A549 (cell line): ENCODE data around the gene ATP5F1D.

Experiments
- CHD2 ChIP-seq: fragments of 150-350 bp; IDR thresholded peaks from 2 replicates; pipeline ENCODE4 v1.6.1; 2014; ENCODE audit warnings: low read length; ENCODE audit not compliant: partially characterized antibody
- EP300 ChIP-seq, 2 experiments: fragments of >200 bp; sonication (Bioruptor Twin); formaldehyde crosslinking; IDR thresholded peaks; 2 replicates in 1 of 2; 3 replicates in 1 of 2; pipeline ENCODE4 v1.6.1; 2016 to 2017
- JUN ChIP-seq, 2 experiments: fragments of >200 bp; sonication (Bioruptor Twin); formaldehyde crosslinking; IDR thresholded peaks; 2 replicates in 1 of 2; 3 replicates in 1 of 2; pipeline ENCODE4 v1.6.1; 2016 to 2017
- PHF8 ChIP-seq: fragments of 200-600 bp; sonication (generic); IDR thresholded peaks from 2 replicates; pipeline ENCODE4 v1.6.1; 2016; ENCODE audit warnings: low read depth, mild to moderate bottlenecking, antibody characterized with exemption, moderate library complexity, borderline replicate concordance
- POLR2A ChIP-seq: IDR thresholded peaks from 2 replicates; pipeline ENCODE4 v1.6.1; 2012; ENCODE audit warnings: mild to moderate bottlenecking, low read length
- RFX5 ChIP-seq: fragments of 450-650 bp; IDR thresholded peaks from 2 replicates; pipeline ENCODE4 v1.7.1; 2014; ENCODE audit warnings: antibody characterized with exemption, mild to moderate bottlenecking, moderate library complexity
- SMC3 ChIP-seq: fragments of >200 bp; sonication (Bioruptor Twin); formaldehyde crosslinking; IDR thresholded peaks from 3 replicates; pipeline ENCODE4 v1.6.1; 2018; ENCODE audit warnings: inconsistent platforms
- TF ChIP-seq, protein P1 (sequence below): fragments of >200 bp; sonication (Bioruptor Twin); formaldehyde crosslinking; IDR thresholded peaks from 3 replicates; pipeline ENCODE4 v1.5.1; 2016
- TF ChIP-seq, protein P2 (sequence below): fragments of 200-600 bp; sonication (generic); IDR thresholded peaks from 2 replicates; pipeline ENCODE4 v1.6.1; 2016; ENCODE audit warnings: antibody characterized with exemption, mild to moderate bottlenecking, moderate library complexity
- TF ChIP-seq, protein P3 (sequence below): IDR thresholded peaks from 2 replicates; pipeline ENCODE4 v1.6.1; 2012

DNA sequence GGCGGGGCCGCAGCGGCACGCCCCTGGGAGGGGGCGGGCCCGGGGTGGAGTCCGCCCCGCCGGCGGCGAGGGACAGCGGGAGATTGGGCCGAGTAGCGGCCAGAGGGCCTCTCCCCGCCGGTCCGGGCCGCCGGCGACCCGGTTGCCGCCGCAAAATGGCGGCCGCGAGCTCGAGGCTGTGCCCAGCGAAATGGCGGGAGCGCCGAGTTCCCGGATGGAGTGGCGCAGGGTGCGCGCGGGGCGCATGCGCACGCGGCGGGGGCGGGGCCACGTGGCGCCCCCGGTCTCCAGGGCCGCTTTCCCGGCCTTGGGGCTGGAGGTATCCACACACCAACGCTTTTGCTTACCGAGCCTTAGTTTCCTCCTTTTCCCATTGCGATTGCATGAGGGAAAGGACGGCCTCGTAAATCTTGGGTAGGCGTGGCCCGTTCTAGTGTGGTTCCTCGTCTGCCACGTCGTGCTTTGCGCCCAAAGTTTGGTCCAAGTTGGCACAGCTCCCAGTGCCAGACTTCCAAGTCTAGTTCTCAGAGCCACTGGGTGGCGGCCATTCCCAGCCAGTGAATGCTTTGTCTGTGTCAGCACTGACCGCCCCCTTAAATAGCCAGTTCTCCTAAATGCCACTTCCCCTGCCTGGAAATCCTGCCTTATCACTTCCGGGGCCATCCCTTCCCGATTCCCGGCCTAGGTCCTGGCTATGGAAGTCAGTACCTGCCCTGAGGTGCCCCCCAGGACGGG is 28.1 kb downstream of the ATP5F1D start:
- TF ChIP-seq POLR2A (no peak), JUN (IDR thresholded peaks at IDR 0.05) (peak; percentile 87 to 96), RFX5 (no peak), SMC3 (no peak), EP300 (IDR thresholded peaks at IDR 0.05) (no peak), PHF8 (peak; percentile 41; the same call in 1 of the 2 replicates), CHD2 (no peak)
- TF ChIP-seq, protein P1, sequence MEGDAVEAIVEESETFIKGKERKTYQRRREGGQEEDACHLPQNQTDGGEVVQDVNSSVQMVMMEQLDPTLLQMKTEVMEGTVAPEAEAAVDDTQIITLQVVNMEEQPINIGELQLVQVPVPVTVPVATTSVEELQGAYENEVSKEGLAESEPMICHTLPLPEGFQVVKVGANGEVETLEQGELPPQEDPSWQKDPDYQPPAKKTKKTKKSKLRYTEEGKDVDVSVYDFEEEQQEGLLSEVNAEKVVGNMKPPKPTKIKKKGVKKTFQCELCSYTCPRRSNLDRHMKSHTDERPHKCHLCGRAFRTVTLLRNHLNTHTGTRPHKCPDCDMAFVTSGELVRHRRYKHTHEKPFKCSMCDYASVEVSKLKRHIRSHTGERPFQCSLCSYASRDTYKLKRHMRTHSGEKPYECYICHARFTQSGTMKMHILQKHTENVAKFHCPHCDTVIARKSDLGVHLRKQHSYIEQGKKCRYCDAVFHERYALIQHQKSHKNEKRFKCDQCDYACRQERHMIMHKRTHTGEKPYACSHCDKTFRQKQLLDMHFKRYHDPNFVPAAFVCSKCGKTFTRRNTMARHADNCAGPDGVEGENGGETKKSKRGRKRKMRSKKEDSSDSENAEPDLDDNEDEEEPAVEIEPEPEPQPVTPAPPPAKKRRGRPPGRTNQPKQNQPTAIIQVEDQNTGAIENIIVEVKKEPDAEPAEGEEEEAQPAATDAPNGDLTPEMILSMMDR: no peak
- TF ChIP-seq, protein P2, sequence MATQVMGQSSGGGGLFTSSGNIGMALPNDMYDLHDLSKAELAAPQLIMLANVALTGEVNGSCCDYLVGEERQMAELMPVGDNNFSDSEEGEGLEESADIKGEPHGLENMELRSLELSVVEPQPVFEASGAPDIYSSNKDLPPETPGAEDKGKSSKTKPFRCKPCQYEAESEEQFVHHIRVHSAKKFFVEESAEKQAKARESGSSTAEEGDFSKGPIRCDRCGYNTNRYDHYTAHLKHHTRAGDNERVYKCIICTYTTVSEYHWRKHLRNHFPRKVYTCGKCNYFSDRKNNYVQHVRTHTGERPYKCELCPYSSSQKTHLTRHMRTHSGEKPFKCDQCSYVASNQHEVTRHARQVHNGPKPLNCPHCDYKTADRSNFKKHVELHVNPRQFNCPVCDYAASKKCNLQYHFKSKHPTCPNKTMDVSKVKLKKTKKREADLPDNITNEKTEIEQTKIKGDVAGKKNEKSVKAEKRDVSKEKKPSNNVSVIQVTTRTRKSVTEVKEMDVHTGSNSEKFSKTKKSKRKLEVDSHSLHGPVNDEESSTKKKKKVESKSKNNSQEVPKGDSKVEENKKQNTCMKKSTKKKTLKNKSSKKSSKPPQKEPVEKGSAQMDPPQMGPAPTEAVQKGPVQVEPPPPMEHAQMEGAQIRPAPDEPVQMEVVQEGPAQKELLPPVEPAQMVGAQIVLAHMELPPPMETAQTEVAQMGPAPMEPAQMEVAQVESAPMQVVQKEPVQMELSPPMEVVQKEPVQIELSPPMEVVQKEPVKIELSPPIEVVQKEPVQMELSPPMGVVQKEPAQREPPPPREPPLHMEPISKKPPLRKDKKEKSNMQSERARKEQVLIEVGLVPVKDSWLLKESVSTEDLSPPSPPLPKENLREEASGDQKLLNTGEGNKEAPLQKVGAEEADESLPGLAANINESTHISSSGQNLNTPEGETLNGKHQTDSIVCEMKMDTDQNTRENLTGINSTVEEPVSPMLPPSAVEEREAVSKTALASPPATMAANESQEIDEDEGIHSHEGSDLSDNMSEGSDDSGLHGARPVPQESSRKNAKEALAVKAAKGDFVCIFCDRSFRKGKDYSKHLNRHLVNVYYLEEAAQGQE: no peak
- TF ChIP-seq, protein P3, sequence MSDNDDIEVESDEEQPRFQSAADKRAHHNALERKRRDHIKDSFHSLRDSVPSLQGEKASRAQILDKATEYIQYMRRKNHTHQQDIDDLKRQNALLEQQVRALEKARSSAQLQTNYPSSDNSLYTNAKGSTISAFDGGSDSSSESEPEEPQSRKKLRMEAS: peak; percentile 93
